ENCODE results near the gene IMMP2L. TPM values are rescaled to one million over a fixed set of nuclear protein-coding genes. Genes with fewer than 3 reads are reported as not detected.

IMMP2L gene
- total and polyA plus RNA-seq, 4 donors: 7.3 to 21.1 (median 12.4) TPM

DNA sequence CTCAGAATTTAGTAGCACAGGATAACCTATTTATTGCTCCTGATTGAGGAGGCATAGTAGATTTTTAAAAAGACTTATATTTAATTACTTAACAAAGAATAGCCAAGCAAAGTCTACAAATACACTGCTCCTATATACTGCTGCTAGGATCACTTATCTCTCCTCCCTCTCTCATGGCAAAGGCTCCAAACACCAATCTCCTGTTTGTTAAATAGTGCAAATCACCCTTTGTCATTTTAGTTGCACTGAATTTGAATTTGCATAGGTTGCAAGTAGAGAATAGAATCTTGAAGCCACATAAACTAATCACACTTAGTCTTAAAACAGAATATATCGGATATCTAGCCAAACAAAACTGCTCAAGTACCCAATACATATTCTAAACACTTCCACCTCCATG lies 690.4 kb downstream of the IMMP2L start:
- Histone ChIP-seq H3K4me1 (ENCODE audit: control insufficient read depth in 4 of 4, insufficient read depth in 4 of 4, low read length in 3 of 4) (no peaks in the 10 kb centered on the region), H3K9ac (ENCODE audit: low read depth in 1 of 2, low read length in 2 of 2) (no peak overlapping the region), H3K36me3 (ENCODE audit: control insufficient read depth in 4 of 4, insufficient read depth in 3 of 4, low read depth in 1 of 4, low read length in 3 of 4) (peaks cover 0 to 2% (median 0%) of the 10 kb centered on the region in 4 donors), H3K27ac (ENCODE audit: low read depth in 1 of 2, low read length in 2 of 2) (no peak overlapping the region), H3K27me3 (ENCODE audit: control insufficient read depth in 4 of 4, insufficient read depth in 4 of 4, low read length in 3 of 4) (no peaks in the 10 kb centered on the region), H3K4me3 (ENCODE audit: low read depth in 1 of 3, low read length in 3 of 3) (no peak overlapping the region), H3K9me3 (ENCODE audit: control insufficient read depth in 4 of 4, low read length in 3 of 4) (peaks cover 0 to 2% (median 0%) of the 10 kb centered on the region in 4 donors)
- no peak for DNase-seq (ENCODE audit: low spot score)
- 100% methylated on average over 1 of the region's 1 CpG for WGBS
- no peak for TF ChIP-seq YY1 (IDR thresholded peaks at IDR 0.05)
- no peak for TF ChIP-seq FOXA2 (IDR thresholded peaks at IDR 0.05)
- TF ChIP-seq SP1 (IDR thresholded peaks at IDR 0.05): no peak

GRCh38 chr7:110870926-110871325 lies 691.4 kb downstream of the IMMP2L start:
- Histone ChIP-seq H3K27me3 (ENCODE audit: control insufficient read depth in 4 of 4, insufficient read depth in 4 of 4, low read length in 3 of 4) (no peaks in the 10 kb centered on the region), H3K4me1 (ENCODE audit: control insufficient read depth in 4 of 4, insufficient read depth in 4 of 4, low read length in 3 of 4) (no peaks in the 10 kb centered on the region), H3K36me3 (ENCODE audit: control insufficient read depth in 4 of 4, insufficient read depth in 3 of 4, low read depth in 1 of 4, low read length in 3 of 4) (peaks cover 0 to 2% (median 0%) of the 10 kb centered on the region in 4 donors), H3K4me3 (ENCODE audit: low read depth in 1 of 3, low read length in 3 of 3) (no peak overlapping the region), H3K27ac (ENCODE audit: low read depth in 1 of 2, low read length in 2 of 2) (no peak overlapping the region), H3K9ac (ENCODE audit: low read depth in 1 of 2, low read length in 2 of 2) (no peak overlapping the region), H3K9me3 (ENCODE audit: control insufficient read depth in 4 of 4, low read length in 3 of 4) (peaks cover 0 to 2% (median 0%) of the 10 kb centered on the region in 4 donors)
- DNase-seq (ENCODE audit: low spot score): no peak
- 92% methylated on average over 6 of the region's 6 CpGs for WGBS
- TF ChIP-seq SP1 (IDR thresholded peaks at IDR 0.05): no peak
- TF ChIP-seq GABPA (IDR thresholded peaks at IDR 0.05 in 1 of 2, conservative IDR thresholded peaks at IDR 0.05 in 1 of 2): no peak
- no peak for TF ChIP-seq YY1 (IDR thresholded peaks at IDR 0.05)
- TF ChIP-seq FOXA1 (IDR thresholded peaks at IDR 0.05): no peak

- no peak overlapping the region for H3K9ac ChIP-seq (ENCODE audit: low read depth in 1 of 2, low read length in 2 of 2)
- H3K9me3 ChIP-seq (ENCODE audit: control insufficient read depth in 4 of 4, low read length in 3 of 4): peaks cover 0 to 2% (median 0%) of the 10 kb centered on the region in 4 donors
- no peak overlapping the region for H3K4me3 ChIP-seq (ENCODE audit: low read depth in 1 of 3, low read length in 3 of 3)
- H3K36me3 ChIP-seq (ENCODE audit: control insufficient read depth in 4 of 4, insufficient read depth in 3 of 4, low read depth in 1 of 4, low read length in 3 of 4): peaks cover 0 to 2% (median 0%) of the 10 kb centered on the region in 4 donors
- H3K27me3 ChIP-seq (ENCODE audit: control insufficient read depth in 4 of 4, insufficient read depth in 4 of 4, low read length in 3 of 4): no peaks in the 10 kb centered on the region
- no peak for DNase-seq (ENCODE audit: low spot score)
- no peak overlapping the region for H3K27ac ChIP-seq (ENCODE audit: low read depth in 1 of 2, low read length in 2 of 2)
- no peaks in the 10 kb centered on the region for H3K4me1 ChIP-seq (ENCODE audit: control insufficient read depth in 4 of 4, insufficient read depth in 4 of 4, low read length in 3 of 4)
- TF ChIP-seq SP1 (IDR thresholded peaks at IDR 0.05) (no peak), REST (IDR thresholded peaks at IDR 0.05) (no peak), RAD21 (IDR thresholded peaks at IDR 0.05) (no peak)
- TF ChIP-seq, protein P1, sequence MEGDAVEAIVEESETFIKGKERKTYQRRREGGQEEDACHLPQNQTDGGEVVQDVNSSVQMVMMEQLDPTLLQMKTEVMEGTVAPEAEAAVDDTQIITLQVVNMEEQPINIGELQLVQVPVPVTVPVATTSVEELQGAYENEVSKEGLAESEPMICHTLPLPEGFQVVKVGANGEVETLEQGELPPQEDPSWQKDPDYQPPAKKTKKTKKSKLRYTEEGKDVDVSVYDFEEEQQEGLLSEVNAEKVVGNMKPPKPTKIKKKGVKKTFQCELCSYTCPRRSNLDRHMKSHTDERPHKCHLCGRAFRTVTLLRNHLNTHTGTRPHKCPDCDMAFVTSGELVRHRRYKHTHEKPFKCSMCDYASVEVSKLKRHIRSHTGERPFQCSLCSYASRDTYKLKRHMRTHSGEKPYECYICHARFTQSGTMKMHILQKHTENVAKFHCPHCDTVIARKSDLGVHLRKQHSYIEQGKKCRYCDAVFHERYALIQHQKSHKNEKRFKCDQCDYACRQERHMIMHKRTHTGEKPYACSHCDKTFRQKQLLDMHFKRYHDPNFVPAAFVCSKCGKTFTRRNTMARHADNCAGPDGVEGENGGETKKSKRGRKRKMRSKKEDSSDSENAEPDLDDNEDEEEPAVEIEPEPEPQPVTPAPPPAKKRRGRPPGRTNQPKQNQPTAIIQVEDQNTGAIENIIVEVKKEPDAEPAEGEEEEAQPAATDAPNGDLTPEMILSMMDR (IDR thresholded peaks at IDR 0.05; ENCODE audit: low read depth, low read length, missing input control): no peak
Observed at GRCh38 chr7:110868458-110868857, 693.8 kb downstream of the IMMP2L start.

Measured in liver (tissue), 9 donors.